B cell (primary cell): ENCODE results near the gene ZBTB44. TPM values are rescaled to one million over a fixed set of nuclear protein-coding genes. Genes with fewer than 3 reads are reported as not detected.

Experiments
- ATAC-seq: fragments of 200-7000 bp; cut with Tn5 transposase; one replicate; pipeline ENCODE4 v1.10.0; 2021; ENCODE audit warnings: low read depth, mild to moderate bottlenecking, moderate number of reproducible peaks, moderate library complexity
- CTCF ChIA-PET: fragments of 350-600 bp; sonication (Branson Sonifier 250); formaldehyde crosslinking; loops from one replicate; lab custom pipeline; 2021; ENCODE audit warnings: antibody characterized with exemption, inconsistent platforms; lab: Charles Lee
- POLR2A ChIA-PET: fragments of 350-600 bp; sonication (Branson Sonifier 250); formaldehyde crosslinking; loops from one replicate; lab custom pipeline; 2021; ENCODE audit warnings: antibody characterized with exemption; lab: Charles Lee
- DNase-seq: peaks from one replicate; pipeline ENCODE4 v3.0.0; 2013
- H2AFZ ChIP-seq: 2 replicates; pipeline ENCODE4 v1.6.1; 2012; ENCODE audit warnings: mild to moderate bottlenecking, low read depth, low read length; ENCODE audit not compliant: insufficient read depth, poor library complexity, severe bottlenecking
- H3K27ac ChIP-seq, 2 donors: 1 replicate in 1 of 2; 2 replicates in 1 of 2; pipeline ENCODE4 v1.5.1; 2012 to 2013; ENCODE audit warnings: low read length in 2 of 2, mild to moderate bottlenecking in 2 of 2, moderate library complexity in 1 of 2
- H3K27me3 ChIP-seq, 4 experiments: fragments of 200-600 bp in 1 of 4; sonication (generic) in 1 of 4; replicated peaks in 1 of 4; 1 replicate in 2 of 4; 2 replicates in 2 of 4; pipeline versions ENCODE4 v1.6.1 to v1.7.0; 2013 to 2016; ENCODE audit warnings: low read length in 3 of 4, mild to moderate bottlenecking in 2 of 4, mixed read lengths in 1 of 4, moderate library complexity in 1 of 4; ENCODE audit not compliant: insufficient read depth in 4 of 4, control insufficient read depth in 3 of 4; ENCODE audit errors: control extremely low read depth in 1 of 4
- H3K36me3 ChIP-seq, 2 experiments: replicated peaks in 1 of 2; 1 replicate in 1 of 2; 2 replicates in 1 of 2; pipeline versions ENCODE4 v1.6.1 to v1.7.1; 2013; ENCODE audit warnings: low read length in 1 of 2; ENCODE audit not compliant: insufficient read depth in 2 of 2, control insufficient read depth in 1 of 2; ENCODE audit errors: control extremely low read depth in 1 of 2, extremely low read depth in 1 of 2
- H3K4me1 ChIP-seq, 2 donors: fragments of 200-600 bp in 1 of 2; sonication (generic) in 1 of 2; 1 replicate in 1 of 2; 2 replicates in 1 of 2; pipeline versions ENCODE4 v1.5.1 to v1.6.1; 2013 to 2017; ENCODE audit warnings: low read length in 2 of 2; ENCODE audit not compliant: control insufficient read depth in 2 of 2, insufficient read depth in 2 of 2
- H3K4me2 ChIP-seq: replicated peaks from 2 replicates; pipeline ENCODE3; 2012; ENCODE audit warnings: mild to moderate bottlenecking, low read depth, low read length; ENCODE audit not compliant: poor library complexity, severe bottlenecking
- H3K4me3 ChIP-seq, 5 experiments: fragments of 200-600 bp in 1 of 5; sonication (generic) in 1 of 5; 1 replicate in 3 of 5; 2 replicates in 2 of 5; pipeline versions ENCODE4 v1.5.1 to v1.7.0; 2011 to 2016; ENCODE audit warnings: low read length in 4 of 5, mild to moderate bottlenecking in 4 of 5, low read depth in 2 of 5, control low read depth in 1 of 5, moderate library complexity in 1 of 5; ENCODE audit not compliant: insufficient read depth in 1 of 5; ENCODE audit errors: control extremely low read depth in 1 of 5, extremely low read depth in 1 of 5
- H3K79me2 ChIP-seq: fragments of 200-600 bp; sonication (generic); one replicate; pipeline ENCODE4 v1.6.0; 2016; ENCODE audit warnings: low read length; ENCODE audit not compliant: control insufficient read depth, insufficient read depth
- H3K9ac ChIP-seq: fragments of 200-600 bp; sonication (generic); 2 replicates; pipeline ENCODE4 v1.6.1; 2017; ENCODE audit warnings: mild to moderate bottlenecking, low read length, moderate library complexity
- H3K9me3 ChIP-seq, 3 donors: one replicate each; pipeline versions ENCODE4 v1.6.1 to v1.7.1; 2013; ENCODE audit warnings: low read length in 2 of 3; ENCODE audit not compliant: control insufficient read depth in 2 of 3, insufficient read depth in 1 of 3; ENCODE audit errors: control extremely low read depth in 1 of 3
- H4K20me1 ChIP-seq: 2 replicates; pipeline ENCODE4 v1.6.0; 2012; ENCODE audit warnings: mild to moderate bottlenecking, low read length; ENCODE audit not compliant: insufficient read depth, control insufficient read depth, poor library complexity, severe bottlenecking
- H3K27ac Mint-ChIP-seq: one replicate; pipeline ENCODE4 v1.8.0; 2021; ENCODE audit warnings: mixed read lengths
- H3K27me3 Mint-ChIP-seq: one replicate; pipeline ENCODE4 v1.8.0; 2021; ENCODE audit warnings: mixed read lengths
- H3K4me1 Mint-ChIP-seq: one replicate; pipeline ENCODE4 v1.8.0; 2021; ENCODE audit warnings: mixed read lengths
- H3K4me3 Mint-ChIP-seq: one replicate; pipeline ENCODE4 v1.8.0; 2021; ENCODE audit warnings: mixed read lengths
- H3K9me3 Mint-ChIP-seq: one replicate; pipeline ENCODE4 v1.8.0; 2022; ENCODE audit warnings: mixed read lengths; ENCODE audit not compliant: insufficient read depth
- EZH2 ChIP-seq: IDR thresholded peaks from 2 replicates; pipeline ENCODE4 v1.6.1; 2012; ENCODE audit warnings: borderline replicate concordance, low read depth, mild to moderate bottlenecking, moderate library complexity, low read length; ENCODE audit not compliant: insufficient read depth, poor library complexity, severe bottlenecking
- WGBS: methylation state at CpG from one replicate; pipeline ENCODE4 v1.1.5; 2013; ENCODE audit warnings: missing lambda C conversion rate; ENCODE audit not compliant: insufficient coverage; 5-methylcytosine and 5-hydroxymethylcytosine counted together
- intact Hi-C: fragments of 100-400 bp; cut with micrococcal nuclease; formaldehyde crosslinking; loops from one replicate; pipeline ENCODE4 v1.10.0; 2022
- polyA plus RNA-seq: library from polyadenylated mRNA; depleted of rRNA; stranded (reverse); fragments of >200 nt; gene quantifications from 2 replicates; pipeline ENCODE4 v1.2.3, GENCODE V29; 2012
- total RNA-seq, 2 donors: library from RNA; stranded (reverse); fragments of 120-200 nt in 1 of 2; gene quantifications; 1 replicate in 1 of 2; 2 replicates in 1 of 2; pipeline versions ENCODE4 v1.2.3 to v1.2.4, GENCODE V29; 2013 to 2022
- TF ChIP-seq, protein P1 (sequence below): fragments of 200-600 bp; IDR thresholded peaks from one replicate; pipeline ENCODE4 v1.8.0; 2022; ENCODE audit warnings: antibody characterized with exemption, mild to moderate bottlenecking

The ZBTB44 gene
- total and polyA plus RNA-seq, 2 donors (not counting 1 experiment from before 2014, with no cell fraction given) = 23.3 to 89.4 TPM

DNA sequence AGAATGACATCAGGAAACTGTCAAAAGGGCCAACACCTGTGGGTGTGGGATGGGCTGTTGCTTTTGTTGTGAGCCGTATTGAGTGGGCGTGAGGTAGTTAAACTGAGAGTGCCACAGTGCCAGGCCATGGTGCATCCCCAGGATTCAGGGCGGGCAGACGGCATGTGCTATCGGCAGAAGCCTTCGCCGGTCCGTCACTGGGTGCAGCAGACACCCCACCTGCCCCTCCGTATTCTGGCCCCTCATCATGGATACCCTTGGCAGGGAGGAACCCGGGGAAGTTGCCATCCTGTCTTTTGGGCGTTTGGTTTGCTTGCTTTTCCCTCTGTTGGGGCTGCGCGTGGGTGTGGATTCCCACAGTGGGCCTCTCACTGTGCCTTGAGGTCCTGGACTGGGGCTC, 127.6 kb downstream of the ZBTB44 start:
- TF ChIP-seq, protein P1, sequence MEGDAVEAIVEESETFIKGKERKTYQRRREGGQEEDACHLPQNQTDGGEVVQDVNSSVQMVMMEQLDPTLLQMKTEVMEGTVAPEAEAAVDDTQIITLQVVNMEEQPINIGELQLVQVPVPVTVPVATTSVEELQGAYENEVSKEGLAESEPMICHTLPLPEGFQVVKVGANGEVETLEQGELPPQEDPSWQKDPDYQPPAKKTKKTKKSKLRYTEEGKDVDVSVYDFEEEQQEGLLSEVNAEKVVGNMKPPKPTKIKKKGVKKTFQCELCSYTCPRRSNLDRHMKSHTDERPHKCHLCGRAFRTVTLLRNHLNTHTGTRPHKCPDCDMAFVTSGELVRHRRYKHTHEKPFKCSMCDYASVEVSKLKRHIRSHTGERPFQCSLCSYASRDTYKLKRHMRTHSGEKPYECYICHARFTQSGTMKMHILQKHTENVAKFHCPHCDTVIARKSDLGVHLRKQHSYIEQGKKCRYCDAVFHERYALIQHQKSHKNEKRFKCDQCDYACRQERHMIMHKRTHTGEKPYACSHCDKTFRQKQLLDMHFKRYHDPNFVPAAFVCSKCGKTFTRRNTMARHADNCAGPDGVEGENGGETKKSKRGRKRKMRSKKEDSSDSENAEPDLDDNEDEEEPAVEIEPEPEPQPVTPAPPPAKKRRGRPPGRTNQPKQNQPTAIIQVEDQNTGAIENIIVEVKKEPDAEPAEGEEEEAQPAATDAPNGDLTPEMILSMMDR = no peak
- no peak for TF ChIP-seq EZH2
- no peak overlapping the region for H3K4me2 ChIP-seq
- H3K36me3 ChIP-seq = peaks cover 0 to 26% of the 10 kb centered on the region in 2 experiments
- no peak overlapping the region for H3K27ac ChIP-seq
- 87% methylated on average over 13 of the region's 13 CpGs for WGBS
- H4K20me1 ChIP-seq = no peaks in the 10 kb centered on the region
- no peaks in the 10 kb centered on the region for H3K27me3 Mint-ChIP-seq
- H3K27me3 ChIP-seq = no peaks in the 10 kb centered on the region
- H3K9me3 Mint-ChIP-seq = no peaks in the 10 kb centered on the region
- intact Hi-C loops = no loop called here
- ATAC-seq = no peak
- H3K9me3 ChIP-seq = peaks cover 0 to 3% (median 0%) of the 10 kb centered on the region in 3 donors
- H3K79me2 ChIP-seq = no peaks in the 10 kb centered on the region
- no peak overlapping the region for H3K4me3 Mint-ChIP-seq
- POLR2A ChIA-PET = no interaction called here
- no peak overlapping the region for H3K27ac Mint-ChIP-seq
- DNase-seq = no peak
- H3K4me1 Mint-ChIP-seq = peaks cover 11% of the 10 kb centered on the region
- CTCF ChIA-PET = no interaction called here
- H3K4me3 ChIP-seq = no peak overlapping the region
- H3K9ac ChIP-seq = no peak overlapping the region
- peaks cover 4 to 12% of the 10 kb centered on the region in 2 donors for H3K4me1 ChIP-seq
- H2AFZ ChIP-seq = no peak overlapping the region

DNA sequence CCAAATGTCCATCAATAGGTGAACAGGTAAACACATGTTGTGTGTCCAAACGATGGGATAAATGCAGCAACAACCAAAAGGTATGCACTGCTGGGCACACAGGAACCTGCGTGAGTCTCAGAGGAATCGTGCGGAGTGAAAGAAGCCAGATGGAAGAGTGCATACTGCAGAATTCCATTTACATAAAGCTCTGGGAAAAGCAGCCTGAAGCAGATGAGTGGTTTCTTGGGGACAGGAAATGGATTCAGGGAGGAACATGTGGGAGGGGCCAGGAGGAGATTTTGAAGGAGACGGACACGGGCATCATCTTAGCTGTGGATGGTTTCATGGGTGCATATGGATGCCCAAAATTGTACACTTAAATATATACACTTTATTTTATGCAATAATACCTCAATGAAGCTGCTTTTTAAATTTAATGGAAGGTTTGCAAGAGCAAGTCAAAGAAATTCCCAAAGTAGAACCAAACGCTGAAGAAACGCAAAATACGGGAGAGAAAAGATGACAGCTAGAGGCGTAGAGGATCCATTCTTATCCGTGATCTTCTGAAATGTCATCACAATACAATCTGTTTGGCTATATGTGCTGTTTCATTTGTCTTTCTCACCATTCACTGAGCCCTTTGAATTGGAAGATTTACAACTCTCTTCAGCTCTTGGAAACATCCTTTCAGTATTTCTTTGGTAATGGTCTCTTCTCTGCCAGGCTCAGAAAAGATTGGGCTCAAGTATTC, 130.7 kb downstream of the ZBTB44 start:
- H3K9me3 ChIP-seq = no peaks in the 10 kb centered on the region
- H3K4me2 ChIP-seq = no peak overlapping the region
- no peak overlapping the region for H2AFZ ChIP-seq
- ChIA-PET POLR2A (interaction anchor here (0.7 kb wide), 1 partner anchor 38 kb away, joined by 7 read pairs; no protein-coding TSS in a partner anchor), CTCF (interaction anchor here (0.9 to 4.3 kb wide), 4 partner anchors 29 to 52 kb away, joined by 3 to 13 read pairs (median 6); no protein-coding TSS in a partner anchor)
- H3K9ac ChIP-seq = no peak overlapping the region
- no peaks in the 10 kb centered on the region for H3K27me3 Mint-ChIP-seq
- no peak overlapping the region for H3K27ac ChIP-seq
- H3K4me3 Mint-ChIP-seq = no peak overlapping the region
- ATAC-seq = no peak
- DNase-seq = no peak
- TF ChIP-seq, protein P1 = no peak
- no peak for TF ChIP-seq EZH2
- WGBS = 93% methylated on average over 9 of the region's 11 CpGs
- intact Hi-C loops = no loop called here
- no peaks in the 10 kb centered on the region for H4K20me1 ChIP-seq
- H3K27me3 ChIP-seq = no peaks in the 10 kb centered on the region
- H3K36me3 ChIP-seq = peaks cover 0 to 5% of the 10 kb centered on the region in 2 experiments
- no peak overlapping the region for H3K4me3 ChIP-seq
- peaks cover 40% of the 10 kb centered on the region for H3K4me1 Mint-ChIP-seq
- H3K27ac Mint-ChIP-seq = peak overlapping the region; percentile 37
- no peaks in the 10 kb centered on the region for H3K79me2 ChIP-seq
- peaks cover 33 to 42% of the 10 kb centered on the region in 2 donors for H3K4me1 ChIP-seq
- no peaks in the 10 kb centered on the region for H3K9me3 Mint-ChIP-seq
